HG03354 (cell line): ENCODE data around the gene GRAPL.
"Not testable (repeated sequence)": the region's sequence is repeated elsewhere in the genome, so short reads cannot be mapped to it uniquely, and the experiment has no call there.

Experiments
- ATAC-seq: cut with Tn5 transposase; IDR thresholded peaks from one replicate; pipeline ENCODE4 v1.9.1; 2021; ENCODE audit warnings: mild to moderate bottlenecking; ENCODE audit not compliant: unreplicated experiment, poor library complexity, severe bottlenecking

The GRAPL gene

GRCh38 chr17:19181040-19181875, 53.9 kb downstream of the GRAPL start:
- peak; percentile 90 for ATAC-seq

GRCh38 chr17:19187883-19188869, 60.8 kb downstream of the GRAPL start:
- ATAC-seq, result peak; percentile 63

- ATAC-seq, result peak; percentile 74
Observed at GRCh38 chr17:19188870-19189708, 61.7 kb downstream of the GRAPL start.

GRCh38 chr17:19189781-19190405, 62.5 kb downstream of the GRAPL start:
- ATAC-seq, result not testable (repeated sequence)

GRCh38 chr17:19196382-19197204, 69.2 kb downstream of the GRAPL start:
- peak; percentile 96 for ATAC-seq

GRCh38 chr17:19202448-19202847, 75.1 kb downstream of the GRAPL start:
- peak; percentile 62 for ATAC-seq

GRCh38 chr17:19203429-19203828, 76.0 kb downstream of the GRAPL start:
- ATAC-seq, result not testable (repeated sequence)
